HG03175 (cell line): Measurements from ENCODE around the gene FES.

Experiments
- ATAC-seq: cut with Tn5 transposase; IDR thresholded peaks from one replicate; pipeline ENCODE4 v1.9.1; 2021; ENCODE audit warnings: mild to moderate bottlenecking, moderate library complexity; ENCODE audit not compliant: unreplicated experiment

Gene FES

GRCh38 chr15:90875549-90875981 is 8.7 kb upstream of the FES start:
- ATAC-seq, result no peak

GRCh38 chr15:90876046-90876445 is 8.3 kb upstream of the FES start:
- ATAC-seq, result no peak

- ATAC-seq, result no peak
Measured at GRCh38 chr15:90876512-90877170, 7.7 kb upstream of the FES start.

GRCh38 chr15:90877315-90877714 is 7.0 kb upstream of the FES start:
- no peak for ATAC-seq

GRCh38 chr15:90877996-90878395 is 6.3 kb upstream of the FES start:
- ATAC-seq, result no peak

GRCh38 chr15:90878660-90879059 is 5.6 kb upstream of the FES start:
- no peak for ATAC-seq

GRCh38 chr15:90879730-90880366 is 4.5 kb upstream of the FES start:
- no peak for ATAC-seq

GRCh38 chr15:90880381-90881145 is 3.7 kb upstream of the FES start:
- ATAC-seq, result no peak

GRCh38 chr15:90881181-90881977 is 2.9 kb upstream of the FES start:
- no peak for ATAC-seq

DNA sequence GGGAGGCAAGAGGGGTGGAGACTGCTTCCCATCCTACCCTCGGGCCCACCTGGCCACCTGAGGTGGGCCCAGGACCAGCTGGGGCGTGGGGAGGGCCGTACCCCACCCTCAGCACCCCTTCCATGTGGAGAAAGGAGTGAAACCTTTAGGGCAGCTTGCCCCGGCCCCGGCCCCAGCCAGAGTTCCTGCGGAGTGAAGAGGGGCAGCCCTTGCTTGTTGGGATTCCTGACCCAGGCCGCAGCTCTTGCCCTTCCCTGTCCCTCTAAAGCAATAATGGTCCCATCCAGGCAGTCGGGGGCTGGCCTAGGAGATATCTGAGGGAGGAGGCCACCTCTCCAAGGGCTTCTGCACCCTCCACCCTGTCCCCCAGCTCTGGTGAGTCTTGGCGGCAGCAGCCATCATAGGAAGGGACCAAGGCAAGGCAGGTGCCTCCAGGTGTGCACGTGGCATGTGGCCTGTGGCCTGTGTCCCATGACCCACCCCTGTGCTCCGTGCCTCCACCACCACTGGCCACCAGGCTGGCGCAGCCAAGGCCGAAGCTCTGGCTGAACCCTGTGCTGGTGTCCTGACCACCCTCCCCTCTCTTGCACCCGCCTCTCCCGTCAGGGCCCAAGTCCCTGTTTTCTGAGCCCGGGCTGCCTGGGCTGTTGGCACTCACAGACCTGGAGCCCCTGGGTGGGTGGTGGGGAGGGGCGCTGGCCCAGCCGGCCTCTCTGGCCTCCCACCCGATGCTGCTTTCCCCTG is 2.2 kb upstream of the FES start:
- ATAC-seq, result no peak

DNA sequence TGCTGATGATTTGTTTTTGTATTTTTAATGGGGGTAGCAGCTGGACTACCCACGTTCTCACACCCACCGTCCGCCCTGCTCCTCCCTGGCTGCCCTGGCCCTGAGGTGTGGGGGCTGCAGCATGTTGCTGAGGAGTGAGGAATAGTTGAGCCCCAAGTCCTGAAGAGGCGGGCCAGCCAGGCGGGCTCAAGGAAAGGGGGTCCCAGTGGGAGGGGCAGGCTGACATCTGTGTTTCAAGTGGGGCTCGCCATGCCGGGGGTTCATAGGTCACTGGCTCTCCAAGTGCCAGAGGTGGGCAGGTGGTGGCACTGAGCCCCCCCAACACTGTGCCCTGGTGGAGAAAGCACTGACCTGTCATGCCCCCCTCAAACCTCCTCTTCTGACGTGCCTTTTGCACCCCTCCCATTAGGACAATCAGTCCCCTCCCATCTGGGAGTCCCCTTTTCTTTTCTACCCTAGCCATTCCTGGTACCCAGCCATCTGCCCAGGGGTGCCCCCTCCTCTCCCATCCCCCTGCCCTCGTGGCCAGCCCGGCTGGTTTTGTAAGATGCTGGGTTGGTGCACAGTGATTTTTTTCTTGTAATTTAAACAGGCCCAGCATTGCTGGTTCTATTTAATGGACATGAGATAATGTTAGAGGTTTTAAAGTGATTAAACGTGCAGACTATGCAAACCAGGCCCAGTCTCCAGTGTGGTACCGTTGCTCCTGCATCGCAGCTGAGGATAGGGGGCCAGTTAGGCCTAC is 1.4 kb upstream of the FES start:
- ATAC-seq, result no peak

DNA sequence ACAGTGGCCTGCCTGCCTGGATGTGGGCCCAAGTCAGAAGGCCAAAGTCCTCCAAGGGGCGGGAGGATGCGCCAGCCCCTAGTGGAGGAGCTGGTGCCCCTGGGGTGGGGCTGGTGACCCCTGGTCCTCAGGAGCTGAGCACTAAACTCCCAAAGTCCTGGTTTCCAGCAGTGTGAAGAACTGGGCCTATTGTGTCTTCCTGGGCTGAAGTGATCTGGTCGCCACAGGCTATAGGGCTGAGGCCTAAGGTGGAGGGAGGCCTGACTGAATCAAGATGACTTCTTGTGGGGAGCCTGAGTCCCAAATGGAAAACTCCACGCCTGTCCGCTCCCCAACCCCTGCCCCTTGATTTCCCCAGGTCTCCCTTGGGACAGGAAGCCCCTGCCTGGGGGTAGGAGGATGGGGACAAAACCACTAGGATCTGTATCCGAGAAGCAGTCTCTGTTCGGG is 753 bp upstream of the FES start:
- no peak for ATAC-seq

- ATAC-seq, result no peak
Measured at GRCh38 chr15:90884719-90885431, 571 bp downstream of the FES start.

- ATAC-seq, result peak; percentile 54
Measured at GRCh38 chr15:90885432-90886290, 1.4 kb downstream of the FES start.

DNA sequence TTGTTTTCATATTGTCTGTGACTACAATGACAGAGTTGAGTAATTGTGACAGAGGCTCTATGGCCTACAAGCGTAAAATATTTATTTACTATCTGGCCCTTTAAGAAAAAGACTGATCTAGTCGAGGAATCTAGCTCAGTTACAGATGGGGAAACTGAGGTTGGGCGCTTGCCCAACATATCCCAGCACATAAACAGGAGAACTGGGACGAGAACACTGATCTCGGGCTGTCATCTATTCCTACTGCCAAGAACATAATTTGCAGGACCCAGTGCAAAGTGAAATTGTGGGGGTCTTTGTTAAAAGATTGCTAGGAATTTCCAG is 1.9 kb downstream of the FES start:
- ATAC-seq, result no peak

- ATAC-seq, result no peak
Measured at GRCh38 chr15:90887037-90887481, 2.8 kb downstream of the FES start.

DNA sequence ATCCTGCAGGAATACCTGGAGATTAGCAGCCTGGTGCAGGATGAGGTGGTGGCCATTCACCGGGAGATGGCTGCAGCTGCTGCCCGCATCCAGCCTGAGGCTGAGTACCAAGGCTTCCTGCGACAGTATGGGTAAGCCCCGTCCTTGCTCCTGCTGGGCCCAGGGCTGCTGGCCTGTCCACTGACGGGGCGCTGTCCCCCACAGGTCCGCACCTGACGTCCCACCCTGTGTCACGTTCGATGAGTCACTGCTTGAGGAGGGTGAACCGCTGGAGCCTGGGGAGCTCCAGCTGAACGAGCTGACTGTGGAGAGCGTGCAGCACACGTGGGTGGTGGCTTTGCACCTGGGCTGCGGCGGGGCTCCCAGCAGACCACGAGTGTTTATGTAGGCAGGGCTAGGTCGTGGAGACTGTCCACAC is 5.0 kb downstream of the FES start:
- no peak for ATAC-seq

DNA sequence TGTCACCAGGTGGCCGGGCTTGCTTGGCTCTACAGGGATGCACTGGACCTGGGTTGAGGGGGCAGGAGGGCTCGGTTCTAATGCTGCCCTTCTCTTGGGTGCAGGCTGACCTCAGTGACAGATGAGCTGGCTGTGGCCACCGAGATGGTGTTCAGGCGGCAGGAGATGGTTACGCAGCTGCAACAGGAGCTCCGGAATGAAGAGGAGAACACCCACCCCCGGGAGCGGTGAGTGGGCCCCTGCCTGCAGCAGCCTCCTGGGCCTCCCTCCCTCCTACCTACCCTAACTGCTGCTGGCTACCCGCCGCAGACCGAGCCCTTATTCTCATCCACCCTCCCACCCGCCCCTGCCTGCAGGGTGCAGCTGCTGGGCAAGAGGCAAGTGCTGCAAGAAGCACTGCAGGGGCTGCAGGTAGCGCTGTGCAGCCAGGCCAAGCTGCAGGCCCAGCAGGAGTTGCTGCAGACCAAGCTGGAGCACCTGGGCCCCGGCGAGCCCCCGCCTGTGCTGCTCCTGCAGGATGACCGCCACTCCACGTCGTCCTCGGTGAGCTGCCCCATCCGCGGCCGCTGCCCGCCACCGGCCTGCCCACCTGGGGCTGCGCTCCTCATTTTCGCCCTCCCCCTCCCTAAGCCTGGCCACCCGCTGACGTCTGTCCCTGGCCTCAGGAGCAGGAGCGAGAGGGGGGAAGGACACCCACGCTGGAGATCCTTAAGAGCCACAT is 5.6 kb downstream of the FES start:
- no peak for ATAC-seq
